Fibroblast of lung (primary cell): ENCODE measurements around the gene CPM.

ENCODE experiments used
- CTCF ChIP-seq, 2 donors: IDR thresholded peaks in 1 of 2; conservative IDR thresholded peaks in 1 of 2; 1 replicate in 1 of 2; 2 replicates in 1 of 2; pipeline ENCODE4 v1.5.1; 2011 to 2012; ENCODE audit warnings: low read length in 2 of 2, control low read depth in 1 of 2, inconsistent platforms in 1 of 2, low read depth in 1 of 2, mild to moderate bottlenecking in 1 of 2
- EZH2 ChIP-seq: IDR thresholded peaks from 2 replicates; pipeline ENCODE4 v1.5.1; 2012; ENCODE audit warnings: low read length, control low read depth, mild to moderate bottlenecking; ENCODE audit errors: missing control alignments

GRCh38 chr12:68866950-68867349 lies 66.0 kb downstream of the CPM start:
- no peak for TF ChIP-seq CTCF (conservative IDR thresholded peaks at IDR 0.05 in 1 of 2, IDR thresholded peaks at IDR 0.05 in 1 of 2; ENCODE audit: low read depth in 1 of 2, low read length in 2 of 2)
- TF ChIP-seq EZH2: no peak
